Activated CD8-positive, alpha-beta memory T cell treated with anti-CD3 and anti-CD28 coated beads, Interleukin-2, amount 50 U/mL, for 1 hour (primary cell): Measurements from ENCODE around the gene LGALS8.
"Not testable (repeated sequence)": the region's sequence is repeated elsewhere in the genome, so short reads cannot be mapped to it uniquely, and the experiment has no call there.

Source experiments
- DNase-seq: peaks from one replicate; pipeline ENCODE4 v3.0.0-alpha.2; 2020; ENCODE audit errors: extremely low read depth

The LGALS8 gene

GRCh38 chr1:236523704-236524141 is at the start of gene LGALS8:
Gene LGALS8, plus strand, starts transcription at chr1:236523982. Its CDS starts 2,089 bp downstream, at chr1:236526071.
- DNase-seq, result peak; percentile 68

DNA sequence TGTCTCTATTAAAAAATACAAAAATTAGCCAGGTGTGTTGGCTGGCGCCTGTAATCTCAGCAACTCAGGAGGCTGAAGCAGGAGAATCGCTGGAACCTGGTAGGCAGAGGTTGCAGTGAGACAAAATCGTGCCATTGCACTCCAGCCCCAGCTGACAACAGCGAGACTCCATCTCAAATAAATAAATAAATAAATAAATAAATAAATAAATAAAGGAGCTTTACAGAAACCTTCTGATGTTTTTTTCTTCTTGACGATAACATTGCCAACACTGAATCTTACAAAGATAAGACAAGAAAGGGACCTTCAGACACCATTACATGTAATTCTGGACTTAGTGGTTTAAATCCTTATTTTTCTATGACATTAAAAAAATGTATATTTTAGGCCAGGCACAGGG is 47.8 kb upstream of the LGALS8 start:
- no peak for DNase-seq

- DNase-seq, result no peak
Measured at GRCh38 chr1:236480758-236481436, 42.9 kb upstream of the LGALS8 start.

- no peak for DNase-seq
Measured at GRCh38 chr1:236484310-236484971, 39.3 kb upstream of the LGALS8 start.

GRCh38 chr1:236486356-236487002 is 37.3 kb upstream of the LGALS8 start:
- DNase-seq, result no peak

DNA sequence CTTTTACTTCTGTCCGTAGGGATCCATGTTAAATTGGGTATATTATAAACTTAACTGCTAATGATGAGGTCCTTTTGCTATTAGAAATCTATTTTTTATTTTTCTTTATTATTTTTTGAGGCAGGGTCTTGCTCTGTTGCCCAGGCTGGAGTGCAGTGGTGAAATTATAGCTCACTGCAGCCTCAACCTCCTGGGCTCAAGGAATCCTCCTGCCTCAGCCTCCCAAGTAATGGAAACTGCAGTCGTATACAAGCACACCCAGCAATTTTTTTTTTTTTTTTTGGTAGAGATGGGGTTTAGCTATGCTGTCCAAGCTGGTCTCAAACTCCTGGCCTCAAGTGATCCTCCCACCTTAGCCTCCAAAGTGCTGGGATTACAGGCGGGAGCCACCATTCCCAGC is 34.6 kb upstream of the LGALS8 start:
- DNase-seq, result not testable (repeated sequence)

GRCh38 chr1:236489710-236490377 is 33.9 kb upstream of the LGALS8 start:
- DNase-seq, result no peak

DNA sequence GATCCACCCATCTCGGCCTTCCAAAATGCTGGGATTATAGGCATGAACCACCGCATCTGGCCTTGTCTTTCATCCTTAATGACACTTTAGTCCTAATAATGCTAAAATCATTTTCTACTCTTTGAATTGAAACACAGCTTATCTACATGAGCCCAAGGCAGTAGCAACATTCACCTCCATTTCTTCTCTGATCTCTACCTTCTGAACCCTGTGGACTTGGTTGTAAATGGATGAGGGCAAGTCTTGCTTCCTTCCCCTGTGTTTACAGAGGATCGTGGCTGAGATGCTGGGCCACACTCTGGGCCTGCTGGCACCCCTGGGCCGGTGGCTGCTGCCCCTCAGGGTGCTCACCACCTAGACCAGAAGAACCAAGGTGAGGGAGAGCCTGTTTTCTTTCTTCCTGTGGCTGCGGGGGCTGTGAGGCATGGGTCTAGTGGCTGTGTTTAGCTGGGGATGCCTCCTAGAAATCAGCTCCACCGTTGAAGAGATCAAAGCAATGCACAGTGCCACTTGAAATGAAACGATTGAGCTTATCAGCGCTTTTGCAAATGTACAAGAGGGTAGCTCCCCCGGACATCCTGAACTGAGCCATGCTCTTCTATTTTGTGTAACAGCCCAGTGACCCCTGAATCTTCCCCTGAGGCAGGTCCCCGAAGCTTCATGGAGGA is 32.2 kb upstream of the LGALS8 start:
- no peak for DNase-seq

DNA sequence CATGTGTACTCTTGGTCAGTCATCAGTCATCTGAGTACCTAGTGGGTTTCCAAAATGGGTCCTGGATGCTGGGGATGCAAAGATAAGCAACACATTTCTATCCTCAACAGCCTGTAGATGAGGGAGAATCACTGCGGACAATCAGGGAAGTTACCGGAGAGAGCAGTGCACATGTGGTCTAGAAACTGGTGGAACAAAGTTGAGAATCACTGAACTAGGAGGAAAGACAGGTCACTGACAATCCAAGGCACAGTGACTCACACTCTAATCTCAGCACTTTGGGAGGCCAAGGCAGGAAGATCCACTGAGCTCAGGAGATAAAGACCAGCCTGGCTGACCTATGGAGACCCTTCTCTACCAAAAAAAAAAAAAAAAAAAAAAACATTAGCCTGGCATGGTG is 31.4 kb upstream of the LGALS8 start:
- no peak for DNase-seq

GRCh38 chr1:236494082-236494481 is 29.7 kb upstream of the LGALS8 start:
- no peak for DNase-seq

DNA sequence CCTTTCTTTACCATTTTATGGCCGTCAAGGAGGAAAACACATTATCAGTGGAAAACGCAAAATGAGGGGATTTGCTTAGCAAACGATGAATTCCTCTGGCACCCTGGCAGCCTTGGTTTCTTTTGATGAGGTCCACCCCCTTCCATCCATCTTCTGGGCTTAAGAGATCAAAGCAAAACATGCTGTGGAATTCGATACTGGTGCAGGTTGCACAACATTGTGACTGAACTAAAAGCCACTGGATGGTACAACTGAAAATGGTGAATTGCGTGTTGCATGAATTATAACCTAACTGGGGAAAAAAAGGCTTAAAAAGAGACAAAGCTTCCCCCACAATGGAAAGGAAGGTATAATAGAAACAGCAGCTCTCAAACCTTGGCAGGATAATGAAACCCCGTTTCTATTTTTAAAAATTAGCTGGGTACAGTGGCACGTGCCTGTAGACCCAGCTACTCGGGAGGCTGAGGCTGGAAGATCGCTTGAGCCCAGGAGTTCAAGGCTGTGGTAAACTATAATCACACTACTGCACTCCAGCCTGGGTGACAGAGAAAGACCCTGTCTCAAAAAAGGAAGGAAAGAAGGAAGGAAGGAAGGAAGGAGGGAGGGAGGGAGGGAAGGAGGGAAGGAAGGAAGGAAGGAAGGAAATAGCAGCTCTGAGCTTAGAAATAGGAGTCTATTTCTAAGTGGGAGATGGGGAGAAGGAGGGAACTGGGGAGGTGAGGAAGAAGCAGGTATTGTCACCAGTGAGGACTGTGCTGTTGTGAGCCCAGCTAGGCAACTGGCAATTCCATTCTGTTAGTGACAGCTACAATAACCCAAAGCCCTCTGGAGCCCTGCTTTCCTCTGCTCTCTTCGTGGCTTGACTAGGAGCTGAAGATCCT is 29.0 kb upstream of the LGALS8 start:
- no peak for DNase-seq

- DNase-seq, result no peak
Measured at GRCh38 chr1:236495467-236496112, 28.2 kb upstream of the LGALS8 start.

- DNase-seq, result no peak
Measured at GRCh38 chr1:236497908-236498307, 25.9 kb upstream of the LGALS8 start.

GRCh38 chr1:236501093-236501492 is 22.7 kb upstream of the LGALS8 start:
- DNase-seq, result no peak

- DNase-seq, result no peak
Measured at GRCh38 chr1:236502579-236502971, 21.2 kb upstream of the LGALS8 start.

DNA sequence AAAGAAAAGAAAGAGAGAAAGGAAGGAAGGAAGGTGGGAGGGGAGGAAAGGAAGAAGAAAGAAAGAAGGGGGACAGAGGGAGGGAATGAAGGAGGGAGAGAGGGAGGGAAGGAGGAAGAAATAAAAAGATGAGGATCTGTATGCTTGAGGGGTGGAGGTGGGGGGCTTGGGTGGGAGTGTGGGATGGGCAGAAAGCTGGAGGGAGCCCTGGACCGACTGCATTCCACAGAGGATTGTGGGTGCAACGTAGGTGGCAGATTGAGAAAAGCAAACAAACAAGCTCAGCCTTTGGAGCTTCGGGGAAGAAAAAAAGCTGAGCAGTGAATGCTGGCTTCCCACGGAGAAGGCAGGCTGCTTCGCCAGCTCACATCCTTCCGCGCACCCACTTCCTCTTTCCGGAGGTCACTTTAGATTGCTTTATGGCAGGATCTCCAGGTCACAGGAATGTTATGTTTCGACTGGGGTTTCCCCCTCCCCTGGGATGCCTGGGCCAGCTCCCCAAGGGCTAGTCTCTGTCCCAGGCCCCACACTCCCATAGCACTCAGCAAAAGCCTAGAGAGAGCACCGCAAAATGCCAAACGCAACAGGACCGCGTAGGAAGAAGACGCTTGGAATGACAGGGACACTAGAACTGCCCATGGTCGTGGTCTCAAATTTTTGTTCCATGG is 20.7 kb upstream of the LGALS8 start:
- no peak for DNase-seq

DNA sequence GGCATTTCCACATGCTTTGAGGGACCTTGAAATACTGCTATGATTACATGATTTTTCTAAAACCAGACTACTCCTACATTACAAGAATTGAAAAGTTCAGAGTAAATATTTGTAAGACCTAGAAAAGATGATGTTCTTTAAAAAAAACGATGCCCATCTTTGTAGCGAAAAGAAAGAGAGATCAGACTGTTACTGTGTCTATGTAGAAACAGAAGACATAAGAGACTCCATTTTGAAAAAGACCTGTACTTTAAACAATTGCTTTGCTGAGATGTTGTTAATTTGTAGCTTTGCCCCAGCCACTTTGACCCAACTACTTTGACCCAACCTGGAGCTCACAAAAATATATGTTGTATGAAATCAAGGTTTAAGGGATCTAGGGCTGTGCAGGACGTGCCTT is 19.4 kb upstream of the LGALS8 start:
- not testable (repeated sequence) for DNase-seq

- no peak for DNase-seq
Measured at GRCh38 chr1:236507022-236507700, 16.6 kb upstream of the LGALS8 start.

- DNase-seq, result no peak
Measured at GRCh38 chr1:236508593-236509027, 15.2 kb upstream of the LGALS8 start.
